ENCODE measurements around the gene MEIS1.

The MEIS1 gene

GRCh38 chr2:66569974-66570373 is 135.0 kb downstream of the MEIS1 start:
- peaks cover 3% of the 10 kb centered on the region for H3K27me3 ChIP-seq (ENCODE audit: control insufficient read depth, insufficient read depth, low read length)
- no peaks in the 10 kb centered on the region for H3K36me3 ChIP-seq (ENCODE audit: control insufficient read depth, insufficient read depth, low read length)
- no peak overlapping the region for H3K4me3 ChIP-seq (ENCODE audit: low read depth, low read length)
- no peaks in the 10 kb centered on the region for H3K9me3 ChIP-seq (ENCODE audit: control insufficient read depth, insufficient read depth, low read length)
- peaks cover 12% of the 10 kb centered on the region for H3K4me1 ChIP-seq (ENCODE audit: control insufficient read depth, insufficient read depth, low read length)
- H3K9ac ChIP-seq (ENCODE audit: low read depth, low read length) = no peak overlapping the region

GRCh38 chr2:66570471-66570870 is 135.5 kb downstream of the MEIS1 start:
- Histone ChIP-seq H3K36me3 (ENCODE audit: control insufficient read depth, insufficient read depth, low read length) (no peaks in the 10 kb centered on the region), H3K4me1 (ENCODE audit: control insufficient read depth, insufficient read depth, low read length) (peaks cover 12% of the 10 kb centered on the region), H3K9me3 (ENCODE audit: control insufficient read depth, insufficient read depth, low read length) (no peaks in the 10 kb centered on the region), H3K9ac (ENCODE audit: low read depth, low read length) (no peak overlapping the region), H3K27me3 (ENCODE audit: control insufficient read depth, insufficient read depth, low read length) (peaks cover 3% of the 10 kb centered on the region), H3K4me3 (ENCODE audit: low read depth, low read length) (no peak overlapping the region)

GRCh38 chr2:66571918-66572317 is 137.0 kb downstream of the MEIS1 start:
- H3K4me3 ChIP-seq (ENCODE audit: low read depth, low read length) = no peak overlapping the region
- no peaks in the 10 kb centered on the region for H3K9me3 ChIP-seq (ENCODE audit: control insufficient read depth, insufficient read depth, low read length)
- peaks cover 13% of the 10 kb centered on the region for H3K27me3 ChIP-seq (ENCODE audit: control insufficient read depth, insufficient read depth, low read length)
- peaks cover 9% of the 10 kb centered on the region for H3K4me1 ChIP-seq (ENCODE audit: control insufficient read depth, insufficient read depth, low read length)
- H3K9ac ChIP-seq (ENCODE audit: low read depth, low read length) = no peak overlapping the region
- H3K36me3 ChIP-seq (ENCODE audit: control insufficient read depth, insufficient read depth, low read length) = no peaks in the 10 kb centered on the region

- peaks cover 18% of the 10 kb centered on the region for H3K27me3 ChIP-seq (ENCODE audit: control insufficient read depth, insufficient read depth, low read length)
- no peaks in the 10 kb centered on the region for H3K36me3 ChIP-seq (ENCODE audit: control insufficient read depth, insufficient read depth, low read length)
- no peaks in the 10 kb centered on the region for H3K9me3 ChIP-seq (ENCODE audit: control insufficient read depth, insufficient read depth, low read length)
- H3K4me3 ChIP-seq (ENCODE audit: low read depth, low read length) = no peak overlapping the region
- H3K4me1 ChIP-seq (ENCODE audit: control insufficient read depth, insufficient read depth, low read length) = peaks cover 9% of the 10 kb centered on the region
- H3K9ac ChIP-seq (ENCODE audit: low read depth, low read length) = no peak overlapping the region
These were observed 137.5 kb downstream of the MEIS1 start for GRCh38 chr2:66572391-66572790.

GRCh38 chr2:66573416-66573815 is 138.5 kb downstream of the MEIS1 start:
- Histone ChIP-seq H3K4me3 (ENCODE audit: low read depth, low read length) (peak overlapping the region; percentile 64), H3K9me3 (ENCODE audit: control insufficient read depth, insufficient read depth, low read length) (no peaks in the 10 kb centered on the region), H3K27me3 (ENCODE audit: control insufficient read depth, insufficient read depth, low read length) (peaks cover 28% of the 10 kb centered on the region), H3K9ac (ENCODE audit: low read depth, low read length) (no peak overlapping the region), H3K36me3 (ENCODE audit: control insufficient read depth, insufficient read depth, low read length) (no peaks in the 10 kb centered on the region), H3K4me1 (ENCODE audit: control insufficient read depth, insufficient read depth, low read length) (peaks cover 10% of the 10 kb centered on the region)

GRCh38 chr2:66573821-66574233 is 138.9 kb downstream of the MEIS1 start:
- Histone ChIP-seq H3K9me3 (ENCODE audit: control insufficient read depth, insufficient read depth, low read length) (no peaks in the 10 kb centered on the region), H3K4me1 (ENCODE audit: control insufficient read depth, insufficient read depth, low read length) (peaks cover 13% of the 10 kb centered on the region), H3K4me3 (ENCODE audit: low read depth, low read length) (peak overlapping the region; percentile 64), H3K36me3 (ENCODE audit: control insufficient read depth, insufficient read depth, low read length) (no peaks in the 10 kb centered on the region), H3K9ac (ENCODE audit: low read depth, low read length) (no peak overlapping the region), H3K27me3 (ENCODE audit: control insufficient read depth, insufficient read depth, low read length) (peaks cover 32% of the 10 kb centered on the region)

GRCh38 chr2:66574701-66575624 is 140.0 kb downstream of the MEIS1 start:
- peaks cover 10% of the 10 kb centered on the region for H3K4me1 ChIP-seq (ENCODE audit: control insufficient read depth, insufficient read depth, low read length)
- no peaks in the 10 kb centered on the region for H3K36me3 ChIP-seq (ENCODE audit: control insufficient read depth, insufficient read depth, low read length)
- peaks cover 44% of the 10 kb centered on the region for H3K27me3 ChIP-seq (ENCODE audit: control insufficient read depth, insufficient read depth, low read length)
- H3K9me3 ChIP-seq (ENCODE audit: control insufficient read depth, insufficient read depth, low read length) = no peaks in the 10 kb centered on the region
- no peak overlapping the region for H3K9ac ChIP-seq (ENCODE audit: low read depth, low read length)
- peak overlapping the region; percentile 61 for H3K4me3 ChIP-seq (ENCODE audit: low read depth, low read length)

GRCh38 chr2:66575625-66576310 is 140.8 kb downstream of the MEIS1 start:
- Histone ChIP-seq H3K36me3 (ENCODE audit: control insufficient read depth, insufficient read depth, low read length) (no peaks in the 10 kb centered on the region), H3K4me3 (ENCODE audit: low read depth, low read length) (peak overlapping the region; percentile 61), H3K9ac (ENCODE audit: low read depth, low read length) (no peak overlapping the region), H3K4me1 (ENCODE audit: control insufficient read depth, insufficient read depth, low read length) (peaks cover 10% of the 10 kb centered on the region), H3K27me3 (ENCODE audit: control insufficient read depth, insufficient read depth, low read length) (peaks cover 52% of the 10 kb centered on the region), H3K9me3 (ENCODE audit: control insufficient read depth, insufficient read depth, low read length) (no peaks in the 10 kb centered on the region)

GRCh38 chr2:66576311-66576560 is 141.3 kb downstream of the MEIS1 start:
- no peak overlapping the region for H3K9ac ChIP-seq (ENCODE audit: low read depth, low read length)
- H3K36me3 ChIP-seq (ENCODE audit: control insufficient read depth, insufficient read depth, low read length) = no peaks in the 10 kb centered on the region
- peak overlapping the region; percentile 61 for H3K4me3 ChIP-seq (ENCODE audit: low read depth, low read length)
- H3K9me3 ChIP-seq (ENCODE audit: control insufficient read depth, insufficient read depth, low read length) = no peaks in the 10 kb centered on the region
- peaks cover 56% of the 10 kb centered on the region for H3K27me3 ChIP-seq (ENCODE audit: control insufficient read depth, insufficient read depth, low read length)
- H3K4me1 ChIP-seq (ENCODE audit: control insufficient read depth, insufficient read depth, low read length) = peaks cover 10% of the 10 kb centered on the region

- Histone ChIP-seq H3K9me3 (ENCODE audit: control insufficient read depth, insufficient read depth, low read length) (no peaks in the 10 kb centered on the region), H3K4me3 (ENCODE audit: low read depth, low read length) (peak overlapping the region; percentile 61), H3K27me3 (ENCODE audit: control insufficient read depth, insufficient read depth, low read length) (peaks cover 59% of the 10 kb centered on the region), H3K9ac (ENCODE audit: low read depth, low read length) (no peak overlapping the region), H3K36me3 (ENCODE audit: control insufficient read depth, insufficient read depth, low read length) (no peaks in the 10 kb centered on the region), H3K4me1 (ENCODE audit: control insufficient read depth, insufficient read depth, low read length) (peaks cover 10% of the 10 kb centered on the region)
These were observed 141.8 kb downstream of the MEIS1 start for GRCh38 chr2:66576561-66577320.

GRCh38 chr2:66577321-66578053 is 142.6 kb downstream of the MEIS1 start:
- no peaks in the 10 kb centered on the region for H3K36me3 ChIP-seq (ENCODE audit: control insufficient read depth, insufficient read depth, low read length)
- peak overlapping the region; percentile 61 for H3K4me3 ChIP-seq (ENCODE audit: low read depth, low read length)
- no peak overlapping the region for H3K9ac ChIP-seq (ENCODE audit: low read depth, low read length)
- peaks cover 4% of the 10 kb centered on the region for H3K4me1 ChIP-seq (ENCODE audit: control insufficient read depth, insufficient read depth, low read length)
- H3K27me3 ChIP-seq (ENCODE audit: control insufficient read depth, insufficient read depth, low read length) = peaks cover 66% of the 10 kb centered on the region
- H3K9me3 ChIP-seq (ENCODE audit: control insufficient read depth, insufficient read depth, low read length) = no peaks in the 10 kb centered on the region

Measured in iPS-15b (cell line).